GM12878 (cell line): ENCODE results near the gene KCTD16. TPM values are rescaled to one million over a fixed set of nuclear protein-coding genes. Genes with fewer than 3 reads are reported as not detected.

Source experiments
- ATAC-seq: fragments of 200-7000 bp; cut with Tn5 transposase; 3 replicates; pipeline ENCODE4 v1.9.1; 2020; ENCODE audit warnings: mild to moderate bottlenecking, moderate library complexity
- BruUV-seq: library from RNA; stranded (reverse); fragments of 400-500 nt; replicated peaks from 2 replicates; lab custom pipeline; 2021; lab: Mats Ljungman, UMichigan
- CTCF ChIA-PET: fragments of 300-600 bp; sonication (Branson Sonifier 250); formaldehyde crosslinking; extraction: SDS; loops from one replicate; lab custom pipeline; 2021; ENCODE audit warnings: inconsistent platforms; lab: Yijun Ruan, JAX
- POLR2A ChIA-PET: fragments of 350-600 bp; formaldehyde crosslinking; extraction: SDS; loops from one replicate; lab custom pipeline; 2021; ENCODE audit warnings: inconsistent platforms; lab: Charles Lee
- RAD21 ChIA-PET: fragments of 300-600 bp; sonication (Branson Sonifier 250); formaldehyde crosslinking; loops from one replicate; lab custom pipeline; 2023; ENCODE audit warnings: antibody characterized with exemption; ENCODE audit not compliant: unreplicated experiment; lab: Charles Lee
- SMC1A ChIA-PET: fragments of 300-600 bp; sonication (Branson Sonifier 250); formaldehyde crosslinking; loops from one replicate; lab custom pipeline; 2023; ENCODE audit not compliant: unreplicated experiment, uncharacterized antibody; lab: Charles Lee
- DNase-seq: peaks from one replicate; pipeline ENCODE4 v3.0.0-alpha.2; 2011; ENCODE audit warnings: low read depth, low spot score
- FAIRE-seq: peaks from 3 replicates; lab custom pipeline; 2011; peaks lifted over from hg19 to GRCh38; lab: Jason Lieb, UNC
- H2AFZ ChIP-seq: 2 replicates; pipeline ENCODE4 v1.6.0; 2011; ENCODE audit warnings: low read depth, low read length, control low read depth; ENCODE audit not compliant: control insufficient read depth
- H3K27ac ChIP-seq: 2 replicates; pipeline ENCODE4 v1.5.1; 2011; ENCODE audit warnings: control low read depth; ENCODE audit not compliant: control insufficient read depth, insufficient read depth
- H3K27me3 ChIP-seq, 2 experiments: replicated peaks in 1 of 2; 2 replicates each; pipeline versions ENCODE4 v1.6.0 to v1.6.1; 2011; ENCODE audit warnings: low read length in 1 of 2; ENCODE audit not compliant: control insufficient read depth in 2 of 2, insufficient read depth in 2 of 2
- H3K36me3 ChIP-seq, 2 experiments: 2 replicates each; pipeline ENCODE4 v1.5.1; 2011; ENCODE audit warnings: low read length in 1 of 2; ENCODE audit not compliant: control insufficient read depth in 2 of 2, insufficient read depth in 2 of 2
- H3K4me1 ChIP-seq: 2 replicates; pipeline ENCODE4 v1.6.1; 2011; ENCODE audit warnings: mild to moderate bottlenecking, low read length, moderate library complexity, mixed read lengths; ENCODE audit not compliant: control insufficient read depth, insufficient read depth
- H3K4me2 ChIP-seq: 2 replicates; pipeline ENCODE4 v1.6.0; 2011; ENCODE audit warnings: control low read depth; ENCODE audit not compliant: control insufficient read depth, insufficient read depth
- H3K4me3 ChIP-seq: fragments of 200-600 bp; sonication (generic); 2 replicates; pipeline ENCODE4 v1.5.1; 2016
- H3K79me2 ChIP-seq: 2 replicates; pipeline ENCODE4 v1.6.0; 2011; ENCODE audit warnings: low read length; ENCODE audit not compliant: control insufficient read depth, insufficient read depth
- H3K9ac ChIP-seq: 2 replicates; pipeline ENCODE4 v1.8.0; 2011; ENCODE audit warnings: low read length, control low read depth, mixed read lengths; ENCODE audit not compliant: control insufficient read depth, insufficient read depth
- H3K9me3 ChIP-seq: replicated peaks from 3 replicates; pipeline ENCODE4 v1.5.1; 2011; ENCODE audit warnings: mild to moderate bottlenecking, low read length; ENCODE audit not compliant: control insufficient read depth, insufficient read depth
- H4K20me1 ChIP-seq: 2 replicates; pipeline ENCODE4 v1.6.0; 2011; ENCODE audit not compliant: control insufficient read depth, insufficient read depth
- CBX3 ChIP-seq: fragments of 200-600 bp; sonication (generic); IDR thresholded peaks from 2 replicates; pipeline ENCODE4 v1.6.1; 2016; ENCODE audit warnings: low read depth, borderline replicate concordance
- CHD2 ChIP-seq: IDR thresholded peaks from 2 replicates; pipeline ENCODE4 v1.6.1; 2011; ENCODE audit warnings: low read depth, low read length, improper control_type of control experiment, borderline replicate concordance
- HDGF ChIP-seq: fragments of 450-650 bp; IDR thresholded peaks from 2 replicates; pipeline ENCODE4 v1.6.1; 2016; ENCODE audit warnings: antibody characterized with exemption
- IKZF1 ChIP-seq: fragments of 450-650 bp; conservative IDR thresholded peaks from 2 replicates; pipeline ENCODE4 v1.6.1; 2017; ENCODE audit warnings: antibody characterized with exemption, mild to moderate bottlenecking
- JUND ChIP-seq: IDR thresholded peaks from 2 replicates; pipeline ENCODE4 v1.6.1; 2012; ENCODE audit warnings: low read depth, mild to moderate bottlenecking, low read length, improper control_type of control experiment, moderate library complexity
- NFIC ChIP-seq: IDR thresholded peaks from 2 replicates; pipeline ENCODE4 v1.6.1; 2012; ENCODE audit warnings: low read depth, mild to moderate bottlenecking, inconsistent platforms, low read length, moderate library complexity
- POLR2A ChIP-seq: IDR thresholded peaks from 2 replicates; pipeline ENCODE4 v1.6.1; 2011; ENCODE audit warnings: low read depth, mild to moderate bottlenecking, low read length
- POLR2AphosphoS2 ChIP-seq: IDR thresholded peaks from 2 replicates; pipeline ENCODE4 v1.6.1; 2011; ENCODE audit warnings: low read depth, mild to moderate bottlenecking, low read length, improper control_type of control experiment, moderate library complexity
- RAD21 ChIP-seq: IDR thresholded peaks from 2 replicates; pipeline ENCODE4 v1.6.1; 2011; ENCODE audit warnings: mild to moderate bottlenecking, low read depth, low read length, moderate library complexity; ENCODE audit not compliant: insufficient read depth
- SMC3 ChIP-seq: IDR thresholded peaks from 2 replicates; pipeline ENCODE4 v1.6.1; 2011; ENCODE audit warnings: low read length, improper control_type of control experiment, borderline replicate concordance
- WRNIP1 ChIP-seq: IDR thresholded peaks from 2 replicates; pipeline ENCODE4 v1.6.1; 2011; ENCODE audit warnings: low read depth, low read length, improper control_type of control experiment, borderline replicate concordance
- in situ Hi-C: fragments of 300-500 bp; cut with MboI; formaldehyde crosslinking; loops from 9 replicates; pipeline ENCODE4 v1.14.3; 2018; ENCODE audit warnings: mixed read lengths
- intact Hi-C: fragments of 100-400 bp; cut with micrococcal nuclease; formaldehyde crosslinking; loops from one replicate; pipeline ENCODE4 v1.14.2; 2022; ENCODE audit not compliant: unreplicated experiment
- polyA plus RNA-seq, 11 experiments: library from polyadenylated mRNA; depleted of rRNA in 4 of 11; unstranded in 6 of 11; stranded (reverse) in 5 of 11; fragments of >200 nt; fragmentation: Nextera tagmentation in 4 of 11; fragmentation: Illumina TruSeq in 1 of 11; extraction: Ambion mirVana in 4 of 11; extraction: Trizol in 1 of 11; gene quantifications; 1 replicate in 1 of 11; 2 replicates in 10 of 11; pipeline versions ENCODE4 v1.2.1 to v1.2.3, GENCODE V29; 2011 to 2016; ENCODE audit warnings: inconsistent platforms in 2 of 11, missing spikeins in 2 of 11, low read depth in 1 of 11
- total RNA-seq, 4 experiments: library from RNA; depleted of rRNA in 3 of 4; stranded (reverse); fragments of >200 nt in 3 of 4; fragmentation: Illumina TruSeq in 1 of 4; extraction: Trizol in 1 of 4; gene quantifications; 2 replicates each; pipeline versions ENCODE4 v1.2.1 to v1.2.3, GENCODE V29; 2013 to 2021
- TF ChIP-seq, protein P1 (sequence below): IDR thresholded peaks from 2 replicates; pipeline ENCODE4 v1.6.1; 2012; ENCODE audit warnings: low read depth, low read length, improper control_type of control experiment
- TF ChIP-seq, protein P2 (sequence below): IDR thresholded peaks from 2 replicates; pipeline ENCODE4 v1.6.1; 2011; ENCODE audit warnings: borderline replicate concordance, low read depth, mild to moderate bottlenecking, moderate library complexity, low read length; ENCODE audit not compliant: insufficient read depth, poor library complexity, severe bottlenecking
- TF ChIP-seq, protein P3 (sequence below), 3 experiments: IDR thresholded peaks in 2 of 3; conservative IDR thresholded peaks in 1 of 3; 2 replicates each; pipeline ENCODE4 v1.5.1; 2011; ENCODE audit warnings: low read depth in 3 of 3, low read length in 3 of 3, mild to moderate bottlenecking in 3 of 3, control low read depth in 2 of 3, moderate library complexity in 2 of 3, inconsistent platforms in 1 of 3, mixed read lengths in 1 of 3; ENCODE audit not compliant: control insufficient read depth in 2 of 3, insufficient read depth in 1 of 3; ENCODE audit errors: extremely low read depth in 1 of 3

KCTD16 gene
- total and polyA plus RNA-seq, 10 of the 15 experiments (the other 5 are each of a cell fraction or from before 2014, with no cell fraction given), result 0.03 to 0.10 (median 0.06) TPM; not detected in 3

DNA sequence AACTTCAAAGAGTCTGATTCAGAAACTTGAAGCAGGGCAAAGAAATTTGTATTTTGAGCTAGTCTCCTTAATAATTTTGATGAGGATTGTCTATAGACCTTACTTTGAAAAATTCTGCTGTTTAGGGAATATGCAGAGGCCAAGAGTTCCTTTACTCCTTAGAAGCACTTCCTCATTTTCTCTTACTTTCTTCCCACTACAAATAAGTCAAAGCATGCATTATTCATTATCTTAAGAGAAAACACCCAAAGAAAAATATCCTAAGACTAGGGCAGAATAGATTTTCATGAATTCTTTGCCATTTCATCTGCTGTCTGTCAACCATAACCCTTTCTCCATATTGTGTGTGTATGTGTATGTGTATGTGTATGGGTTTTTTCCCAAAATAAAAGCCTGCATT, 307.9 kb downstream of the KCTD16 start:
- Histone ChIP-seq H3K4me1 (no peaks in the 10 kb centered on the region), H3K27me3 (no peaks in the 10 kb centered on the region), H3K36me3 (no peaks in the 10 kb centered on the region), H3K4me2 (no peak overlapping the region), H2AFZ (no peak overlapping the region), H3K9me3 (no peaks in the 10 kb centered on the region), H3K4me3 (no peak overlapping the region), H3K27ac (no peak overlapping the region), H4K20me1 (no peaks in the 10 kb centered on the region), H3K79me2 (no peaks in the 10 kb centered on the region), H3K9ac (no peak overlapping the region)
- RAD21 ChIA-PET, result no interaction called here
- BruUV-seq, result no TSS peak
- no peak for TF ChIP-seq CHD2
- TF ChIP-seq IKZF1, result no peak
- TF ChIP-seq, protein P1, sequence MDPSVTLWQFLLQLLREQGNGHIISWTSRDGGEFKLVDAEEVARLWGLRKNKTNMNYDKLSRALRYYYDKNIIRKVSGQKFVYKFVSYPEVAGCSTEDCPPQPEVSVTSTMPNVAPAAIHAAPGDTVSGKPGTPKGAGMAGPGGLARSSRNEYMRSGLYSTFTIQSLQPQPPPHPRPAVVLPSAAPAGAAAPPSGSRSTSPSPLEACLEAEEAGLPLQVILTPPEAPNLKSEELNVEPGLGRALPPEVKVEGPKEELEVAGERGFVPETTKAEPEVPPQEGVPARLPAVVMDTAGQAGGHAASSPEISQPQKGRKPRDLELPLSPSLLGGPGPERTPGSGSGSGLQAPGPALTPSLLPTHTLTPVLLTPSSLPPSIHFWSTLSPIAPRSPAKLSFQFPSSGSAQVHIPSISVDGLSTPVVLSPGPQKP, result no peak
- no peak for TF ChIP-seq NFIC
- TF ChIP-seq POLR2A, result no peak
- no peak for TF ChIP-seq WRNIP1
- no peak for TF ChIP-seq CBX3
- TF ChIP-seq SMC3, result no peak
- TF ChIP-seq RAD21, result no peak
- no peak for TF ChIP-seq JUND
- TF ChIP-seq POLR2AphosphoS2, result no peak
- TF ChIP-seq, protein P2, sequence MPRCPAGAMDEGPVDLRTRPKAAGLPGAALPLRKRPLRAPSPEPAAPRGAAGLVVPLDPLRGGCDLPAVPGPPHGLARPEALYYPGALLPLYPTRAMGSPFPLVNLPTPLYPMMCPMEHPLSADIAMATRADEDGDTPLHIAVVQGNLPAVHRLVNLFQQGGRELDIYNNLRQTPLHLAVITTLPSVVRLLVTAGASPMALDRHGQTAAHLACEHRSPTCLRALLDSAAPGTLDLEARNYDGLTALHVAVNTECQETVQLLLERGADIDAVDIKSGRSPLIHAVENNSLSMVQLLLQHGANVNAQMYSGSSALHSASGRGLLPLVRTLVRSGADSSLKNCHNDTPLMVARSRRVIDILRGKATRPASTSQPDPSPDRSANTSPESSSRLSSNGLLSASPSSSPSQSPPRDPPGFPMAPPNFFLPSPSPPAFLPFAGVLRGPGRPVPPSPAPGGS, result no peak
- TF ChIP-seq HDGF, result no peak
- TF ChIP-seq, protein P3, sequence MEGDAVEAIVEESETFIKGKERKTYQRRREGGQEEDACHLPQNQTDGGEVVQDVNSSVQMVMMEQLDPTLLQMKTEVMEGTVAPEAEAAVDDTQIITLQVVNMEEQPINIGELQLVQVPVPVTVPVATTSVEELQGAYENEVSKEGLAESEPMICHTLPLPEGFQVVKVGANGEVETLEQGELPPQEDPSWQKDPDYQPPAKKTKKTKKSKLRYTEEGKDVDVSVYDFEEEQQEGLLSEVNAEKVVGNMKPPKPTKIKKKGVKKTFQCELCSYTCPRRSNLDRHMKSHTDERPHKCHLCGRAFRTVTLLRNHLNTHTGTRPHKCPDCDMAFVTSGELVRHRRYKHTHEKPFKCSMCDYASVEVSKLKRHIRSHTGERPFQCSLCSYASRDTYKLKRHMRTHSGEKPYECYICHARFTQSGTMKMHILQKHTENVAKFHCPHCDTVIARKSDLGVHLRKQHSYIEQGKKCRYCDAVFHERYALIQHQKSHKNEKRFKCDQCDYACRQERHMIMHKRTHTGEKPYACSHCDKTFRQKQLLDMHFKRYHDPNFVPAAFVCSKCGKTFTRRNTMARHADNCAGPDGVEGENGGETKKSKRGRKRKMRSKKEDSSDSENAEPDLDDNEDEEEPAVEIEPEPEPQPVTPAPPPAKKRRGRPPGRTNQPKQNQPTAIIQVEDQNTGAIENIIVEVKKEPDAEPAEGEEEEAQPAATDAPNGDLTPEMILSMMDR (IDR thresholded peaks at IDR 0.05 in 2 of 3, conservative IDR thresholded peaks at IDR 0.05 in 1 of 3; ENCODE audit: control insufficient read depth in 2 of 3, extremely low read depth in 1 of 3, insufficient read depth in 1 of 3, low read depth in 3 of 3, low read length in 3 of 3), result no peak
- in situ Hi-C loops, result no loop called here
- intact Hi-C loops, result no loop called here
- FAIRE-seq (no peak), DNase-seq (no peak), ATAC-seq (no peak)
- CTCF ChIA-PET, result no interaction called here
- POLR2A ChIA-PET, result no interaction called here
- SMC1A ChIA-PET, result no interaction called here
